ENCODE measurements around the gene AK5.

AK5 gene

DNA sequence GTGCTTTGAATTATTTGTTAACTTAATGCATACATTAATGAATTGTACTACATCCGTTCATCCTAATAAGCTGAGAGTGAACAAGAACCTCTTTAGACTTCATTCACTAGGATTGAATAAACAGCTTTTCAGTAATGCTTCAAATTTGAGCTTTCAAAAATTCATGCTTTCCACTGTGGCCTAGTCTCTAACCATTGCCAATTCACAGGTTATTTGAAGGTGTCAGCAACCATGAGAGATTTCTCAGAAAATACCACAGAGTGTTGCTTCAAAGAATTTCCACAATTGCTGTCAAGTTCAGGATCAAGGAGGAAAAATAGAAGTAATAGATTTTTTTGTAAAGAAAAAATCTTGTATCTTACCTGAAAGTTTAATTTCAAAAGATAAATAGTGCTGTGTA lies 72.7 kb downstream of the AK5 start:
- DNase-seq (ENCODE audit: low spot score): no peak

DNA sequence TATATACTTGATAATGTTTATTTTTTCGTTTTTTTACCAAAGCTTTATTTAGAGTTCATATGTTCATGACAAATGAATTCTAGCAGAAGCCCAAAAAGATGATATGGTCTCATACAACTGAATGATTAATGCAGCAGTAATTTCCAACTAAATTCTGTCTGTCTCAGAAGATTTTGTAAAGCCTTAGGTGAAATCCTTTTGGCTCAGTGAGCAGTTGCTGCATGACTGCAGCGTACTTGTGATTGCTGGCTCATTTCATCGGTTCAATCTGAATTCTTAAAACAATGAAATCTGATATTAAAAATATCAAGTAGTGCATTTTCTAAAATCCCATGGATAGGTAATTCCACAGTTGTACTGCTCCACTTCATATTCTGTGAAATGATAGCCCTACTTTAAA lies 73.2 kb downstream of the AK5 start:
- DNase-seq (ENCODE audit: low spot score): no peak

- DNase-seq (ENCODE audit: low spot score): no peak
Observed at GRCh38 chr1:77356136-77356535, 74.3 kb downstream of the AK5 start.

- no peak for DNase-seq (ENCODE audit: low spot score)
Observed at GRCh38 chr1:77360256-77360655, 78.4 kb downstream of the AK5 start.

DNA sequence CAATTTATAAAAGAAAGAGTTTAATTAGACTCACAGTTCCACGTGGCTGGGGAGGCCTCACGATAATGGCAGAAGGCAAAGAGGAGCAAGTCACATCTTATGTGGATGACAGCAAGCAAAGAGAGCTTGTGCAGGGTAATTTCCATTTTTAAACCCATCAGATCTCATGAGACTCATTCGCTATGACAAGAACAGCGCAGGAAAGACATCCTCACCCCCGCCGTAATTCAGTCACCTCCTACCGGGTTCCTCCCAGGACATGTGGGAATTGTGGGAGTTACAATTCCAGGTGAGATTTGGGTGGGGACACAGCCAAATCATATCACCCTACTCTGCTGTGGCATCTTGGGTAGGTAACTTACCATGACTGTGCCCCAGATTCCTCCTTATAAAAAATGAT lies 79.8 kb downstream of the AK5 start:
- no peak for DNase-seq (ENCODE audit: low spot score)

- no peak for DNase-seq (ENCODE audit: low spot score)
Observed at GRCh38 chr1:77370161-77370560, 88.3 kb downstream of the AK5 start.

GRCh38 chr1:77370583-77371306 lies 88.9 kb downstream of the AK5 start:
- peak; percentile 79 for DNase-seq (ENCODE audit: low spot score)

- no peak for DNase-seq (ENCODE audit: low spot score)
Observed at GRCh38 chr1:77371396-77371795, 89.6 kb downstream of the AK5 start.

DNA sequence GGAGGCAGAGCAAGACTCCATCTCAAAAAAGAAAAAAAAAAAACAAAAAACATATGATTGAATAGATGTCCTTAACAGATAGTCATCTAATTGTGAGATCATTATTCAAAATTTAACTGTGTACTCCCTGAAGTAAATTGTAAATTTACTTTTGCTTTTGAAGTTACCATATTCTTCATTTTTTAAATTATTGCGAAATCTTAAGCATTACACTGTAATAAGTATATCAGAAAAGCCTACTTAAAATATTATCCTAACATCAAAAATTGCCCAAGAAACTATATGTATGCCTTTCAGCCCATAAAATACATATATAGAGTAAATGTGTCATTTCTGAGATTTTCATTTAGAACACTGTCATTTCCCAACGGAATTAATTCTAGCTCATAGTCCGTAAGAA lies 91.9 kb downstream of the AK5 start:
- no peak for DNase-seq (ENCODE audit: low spot score)

- no peak for DNase-seq (ENCODE audit: low spot score)
Observed at GRCh38 chr1:77375541-77375940, 93.7 kb downstream of the AK5 start.

GRCh38 chr1:77375990-77376389 lies 94.2 kb downstream of the AK5 start:
- DNase-seq (ENCODE audit: low spot score): no peak

- no peak for DNase-seq (ENCODE audit: low spot score)
Observed at GRCh38 chr1:77378723-77379535, 97.1 kb downstream of the AK5 start.

DNA sequence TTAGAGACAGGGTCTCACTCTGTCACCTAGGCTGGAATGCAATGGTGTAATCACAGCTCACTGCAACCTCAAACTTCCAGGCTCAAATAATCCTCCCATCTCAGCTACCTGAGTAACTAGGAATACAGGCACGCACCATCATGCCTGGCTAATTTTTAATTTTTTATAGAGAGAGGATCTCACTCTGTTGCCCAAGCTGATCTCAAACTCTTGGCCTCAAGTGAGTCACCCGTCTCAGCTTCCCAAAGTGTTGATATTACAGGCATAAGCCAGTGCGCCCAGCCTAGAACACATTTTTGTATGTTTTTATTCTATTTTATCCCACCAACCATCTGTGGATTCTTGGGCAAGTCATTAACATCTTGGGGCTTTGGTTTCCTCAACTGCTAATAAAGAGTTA lies 100.5 kb downstream of the AK5 start:
- no peak for DNase-seq (ENCODE audit: low spot score)

DNA sequence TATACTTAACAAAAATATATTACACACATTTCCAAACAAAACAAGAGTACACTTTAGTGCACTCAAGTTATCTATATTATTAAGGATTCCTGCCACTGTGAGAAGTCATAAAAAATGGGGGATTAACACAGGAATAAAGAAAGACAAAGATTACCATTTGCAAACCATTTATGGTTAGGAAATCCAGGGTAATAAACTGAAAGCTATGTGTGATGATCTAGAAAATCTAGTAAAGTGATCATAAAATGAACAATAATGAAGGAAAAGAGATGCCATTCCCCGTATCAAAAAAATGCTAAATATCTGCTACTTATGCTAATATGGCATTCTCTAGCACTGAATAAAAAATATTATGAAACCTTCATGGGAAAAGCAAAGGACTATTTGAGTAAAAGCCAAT lies 101.4 kb downstream of the AK5 start:
- no peak for DNase-seq (ENCODE audit: low spot score)

- DNase-seq (ENCODE audit: low spot score): no peak
Observed at GRCh38 chr1:77385551-77385950, 103.7 kb downstream of the AK5 start.

GRCh38 chr1:77386276-77386675 lies 104.5 kb downstream of the AK5 start:
- no peak for DNase-seq (ENCODE audit: low spot score)

DNA sequence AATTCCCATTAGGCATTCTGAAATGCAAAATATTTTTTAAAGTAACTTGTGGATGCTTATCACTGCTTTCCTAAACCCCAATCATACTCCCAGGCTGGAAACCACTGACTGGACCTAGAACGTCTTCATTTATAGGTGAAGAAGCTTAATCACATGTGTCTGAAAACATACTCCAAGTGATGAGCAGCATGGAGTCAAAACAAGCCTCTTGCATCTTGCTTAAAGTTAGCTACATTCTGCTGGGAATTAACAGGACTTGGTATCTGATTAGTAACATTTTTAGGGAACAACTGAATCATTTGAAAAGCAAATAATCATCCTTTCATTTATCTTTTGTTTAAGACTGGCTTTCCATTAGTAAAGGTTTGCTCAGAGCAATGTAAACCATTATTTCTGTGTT lies 105.7 kb downstream of the AK5 start:
- no peak for DNase-seq (ENCODE audit: low spot score)

- DNase-seq (ENCODE audit: low spot score): peak; percentile 20
Observed at GRCh38 chr1:77388661-77389060, 106.8 kb downstream of the AK5 start.

DNA sequence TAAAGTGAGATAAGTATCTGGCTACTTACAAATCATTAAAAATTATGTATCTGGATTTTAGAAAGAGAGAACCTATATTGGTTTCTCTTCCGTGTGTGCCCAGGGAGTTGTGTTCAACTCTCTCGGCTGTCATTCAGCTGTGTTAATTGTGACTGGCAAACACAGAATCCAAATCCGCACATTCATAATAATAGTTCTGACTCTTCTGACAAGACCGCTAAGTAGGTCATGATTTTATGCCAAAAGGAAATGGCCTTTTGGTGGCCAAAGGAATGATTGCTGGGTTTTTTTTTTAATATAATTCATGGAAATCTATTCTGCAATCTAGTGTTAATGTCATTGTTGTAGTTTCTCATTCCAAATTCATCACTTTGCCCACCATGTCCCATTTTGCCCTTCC lies 110.7 kb downstream of the AK5 start:
- DNase-seq (ENCODE audit: low spot score): no peak

DNA sequence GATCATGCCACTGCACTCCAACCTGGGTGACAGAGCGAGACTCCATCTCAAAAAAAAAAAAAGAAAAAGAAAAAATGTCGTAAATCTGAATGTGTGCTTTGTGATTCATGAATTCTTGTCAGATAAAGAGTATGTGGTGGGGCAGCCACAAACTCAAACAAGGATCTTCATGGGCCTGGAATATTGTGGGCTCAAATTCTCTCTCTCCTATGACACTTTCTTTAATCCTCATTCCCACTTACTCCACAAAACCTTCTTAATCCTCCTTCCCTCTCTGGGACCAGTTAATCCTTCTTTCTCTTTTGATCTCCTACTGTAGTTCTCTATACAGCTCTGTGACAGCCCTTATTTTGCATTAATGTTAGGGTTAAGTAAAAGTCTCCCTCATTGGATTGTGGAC lies 112.3 kb downstream of the AK5 start:
- peak; percentile 52 for DNase-seq (ENCODE audit: low spot score)

DNA sequence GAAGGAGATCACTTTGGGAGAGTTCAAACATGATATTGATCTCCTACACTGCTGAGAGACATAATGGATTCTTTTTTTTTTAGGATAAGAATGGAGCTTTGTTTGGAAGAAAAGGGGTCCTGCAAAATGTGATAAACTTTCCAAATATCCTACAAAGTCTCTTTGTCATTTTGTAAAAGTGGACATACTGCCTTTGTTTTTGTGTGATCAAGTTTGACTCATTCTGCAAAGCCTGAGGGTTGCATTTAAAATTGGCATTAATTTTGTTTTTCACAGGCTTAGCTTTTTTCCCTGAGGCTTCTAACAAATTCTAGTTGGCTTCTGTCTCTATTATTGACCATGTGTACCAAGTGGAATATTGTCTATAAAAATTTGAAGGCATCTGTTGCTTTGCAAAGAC lies 113.2 kb downstream of the AK5 start:
- no peak for DNase-seq (ENCODE audit: low spot score)

DNA sequence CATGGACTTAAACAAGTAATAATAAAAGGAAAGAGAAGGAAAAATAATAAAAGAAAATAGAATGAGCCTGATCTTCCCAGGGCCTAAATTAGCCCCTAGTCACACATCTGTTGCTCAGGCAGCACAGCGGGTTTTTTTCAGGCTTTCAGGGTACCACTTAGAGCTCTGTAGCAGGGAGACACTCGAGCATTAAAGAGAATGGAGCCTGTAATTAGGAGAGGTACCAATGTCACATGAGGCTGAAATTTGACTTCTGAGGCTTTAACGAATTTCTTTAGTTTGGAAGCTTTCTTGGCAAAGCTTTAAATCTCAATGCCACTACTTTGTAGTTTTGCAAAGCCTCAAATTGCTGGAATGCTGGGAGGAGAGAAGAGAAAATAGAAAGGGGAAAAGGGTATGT lies 116.3 kb downstream of the AK5 start:
- DNase-seq (ENCODE audit: low spot score): no peak

- no peak for DNase-seq (ENCODE audit: low spot score)
Observed at GRCh38 chr1:77399250-77400086, 117.6 kb downstream of the AK5 start.
